Measurements from ENCODE around the gene PAFAH1B1.
"Not testable (repeated sequence)": the region's sequence is repeated elsewhere in the genome, so short reads cannot be mapped to it uniquely, and the experiment has no call there.

Gene PAFAH1B1

DNA sequence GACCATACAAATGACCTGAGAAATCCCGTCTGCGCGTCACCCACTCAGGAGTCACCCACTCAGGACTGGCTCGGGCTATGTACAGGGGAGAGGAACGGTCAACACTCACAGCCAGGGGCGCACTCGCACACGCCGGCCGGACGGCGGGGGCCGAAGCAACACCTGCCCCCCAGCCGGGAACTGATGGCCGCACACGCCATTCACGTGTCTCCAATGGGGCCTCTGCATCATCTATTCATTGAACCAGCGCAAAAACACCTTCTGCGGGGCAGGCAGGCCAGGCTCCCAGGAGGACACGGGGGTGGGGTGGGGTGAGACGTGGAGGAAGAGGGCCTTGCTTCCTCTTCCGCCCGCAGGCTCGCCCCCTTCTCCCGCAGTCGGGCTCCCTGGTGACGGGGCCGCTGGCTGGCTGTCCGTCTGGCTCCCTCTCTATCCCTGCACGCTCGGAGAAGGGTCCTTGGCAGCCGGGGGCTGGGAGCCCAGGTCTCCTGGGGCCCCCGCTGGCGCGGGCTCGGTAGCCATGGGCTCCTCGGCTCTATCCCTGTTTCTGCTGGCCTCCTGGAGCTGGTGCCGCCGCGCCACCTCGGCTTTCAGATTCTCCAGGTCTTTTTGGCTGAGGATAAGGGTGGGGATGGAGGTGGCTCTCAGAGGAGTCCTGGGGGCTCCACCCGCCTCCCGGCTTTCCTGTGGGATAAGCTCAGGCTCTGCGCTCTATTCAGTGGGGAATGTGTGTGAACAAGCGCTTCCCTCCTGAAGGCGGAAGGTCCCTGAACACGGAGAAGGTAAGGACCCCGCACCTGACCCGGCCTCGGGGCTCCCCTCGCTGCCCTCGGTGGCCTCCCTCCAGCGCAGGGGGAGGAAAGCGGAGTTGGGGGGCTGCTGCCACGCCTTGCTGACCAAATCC lies 97.0 kb downstream of the PAFAH1B1 start:
- no peak for DNase-seq (ENCODE audit: low spot score)

GRCh38 chr17:2691069-2691871 lies 97.8 kb downstream of the PAFAH1B1 start:
- no peak for DNase-seq (ENCODE audit: low spot score)

DNA sequence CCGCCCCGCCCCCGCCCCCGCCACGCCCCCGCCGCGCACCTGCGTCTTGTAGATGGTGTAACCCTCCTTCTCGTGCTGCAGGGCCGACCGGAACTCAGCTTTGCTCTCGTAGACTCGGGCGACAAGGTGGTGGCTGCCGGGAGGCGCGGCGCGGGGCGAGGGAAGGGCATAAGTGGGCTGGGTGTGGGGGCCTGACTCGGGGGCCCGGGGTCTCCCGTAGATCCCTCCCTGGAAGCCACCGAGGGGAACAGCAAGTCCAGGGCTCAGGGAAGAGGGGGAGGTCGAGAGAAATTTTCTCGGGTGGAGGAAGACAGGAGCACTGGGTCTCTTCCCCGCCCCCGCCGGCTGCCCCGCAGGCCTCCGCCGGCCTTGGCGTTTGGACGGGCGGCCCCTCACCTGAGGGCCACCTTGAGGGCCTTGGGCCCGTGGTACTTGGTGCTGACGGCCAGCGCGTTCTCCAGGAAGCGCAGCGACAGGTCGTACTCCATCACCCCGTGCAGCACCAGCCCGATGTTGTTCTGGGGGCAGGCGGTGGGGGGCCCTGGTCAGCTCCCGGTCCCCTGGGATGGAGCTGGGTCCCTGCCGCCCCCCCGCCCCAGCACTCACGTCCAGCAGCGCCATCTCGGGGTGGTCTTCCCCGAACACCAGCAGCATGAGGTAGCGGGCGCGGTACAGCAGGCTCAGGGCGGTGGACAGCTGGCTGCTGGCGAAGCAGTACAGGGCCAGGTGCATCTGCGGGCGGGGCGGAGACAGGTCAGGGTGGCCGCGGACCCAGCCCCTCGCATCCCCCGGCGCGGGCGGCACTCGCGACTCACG lies 98.7 kb downstream of the PAFAH1B1 start:
- DNase-seq (ENCODE audit: low spot score) = no peak

DNA sequence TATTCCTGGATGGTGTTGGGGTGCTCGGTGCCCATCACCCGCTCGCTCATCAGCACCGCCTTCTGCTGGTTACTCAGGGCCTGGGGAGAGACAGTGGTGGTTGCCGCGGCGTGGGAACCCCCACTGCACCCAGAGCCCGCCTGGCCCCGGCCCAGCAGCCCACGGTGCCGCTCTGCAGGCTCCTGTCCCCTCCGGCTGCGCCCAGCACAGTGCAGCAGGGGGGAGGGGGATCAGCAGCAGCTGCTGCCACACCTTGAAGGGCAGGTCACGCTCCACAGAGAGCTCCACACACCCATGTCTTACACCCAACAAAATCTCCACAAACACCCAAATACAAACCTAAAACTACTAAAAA lies 99.3 kb downstream of the PAFAH1B1 start:
- no peak for DNase-seq (ENCODE audit: low spot score)

DNA sequence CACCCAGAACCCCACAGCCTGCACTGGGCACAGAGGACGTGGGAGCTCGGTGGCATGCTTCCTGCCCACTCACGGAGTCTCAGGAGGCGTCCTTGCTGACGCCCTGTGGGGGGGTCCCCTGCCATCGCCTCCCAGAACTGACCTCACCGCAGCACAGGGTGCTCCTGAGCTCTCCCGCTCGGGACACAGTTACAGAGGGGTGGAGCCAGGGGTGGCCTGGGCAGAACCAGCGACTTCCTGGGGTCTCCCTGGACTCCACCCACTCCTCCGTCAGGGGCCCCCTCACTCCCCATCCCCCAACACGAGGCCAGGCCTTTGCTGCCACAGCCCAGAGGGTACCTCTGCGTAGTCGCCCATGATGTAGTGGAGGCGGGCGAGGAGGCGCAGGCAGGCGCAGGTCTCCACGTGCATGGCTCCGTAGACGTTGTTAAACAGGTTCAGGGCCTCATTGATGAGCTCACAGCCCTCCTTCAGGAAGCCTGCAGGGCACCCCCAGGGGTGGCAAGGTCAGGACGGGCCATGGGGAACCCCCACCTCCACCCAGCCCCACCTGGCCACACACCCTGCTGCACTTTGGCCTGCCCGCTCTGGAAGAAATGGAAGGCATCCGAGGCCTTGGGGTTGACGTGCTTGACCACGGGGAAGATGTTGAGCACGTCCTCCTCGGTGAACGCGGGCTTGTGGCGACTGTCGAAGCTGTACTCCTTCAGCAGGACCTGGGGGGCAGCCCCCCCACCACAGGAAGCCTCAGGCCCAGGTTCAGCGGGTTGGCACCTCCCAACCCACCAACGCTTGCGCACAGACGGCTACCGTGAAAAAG lies 100.3 kb downstream of the PAFAH1B1 start:
- DNase-seq (ENCODE audit: low spot score) = no peak

DNA sequence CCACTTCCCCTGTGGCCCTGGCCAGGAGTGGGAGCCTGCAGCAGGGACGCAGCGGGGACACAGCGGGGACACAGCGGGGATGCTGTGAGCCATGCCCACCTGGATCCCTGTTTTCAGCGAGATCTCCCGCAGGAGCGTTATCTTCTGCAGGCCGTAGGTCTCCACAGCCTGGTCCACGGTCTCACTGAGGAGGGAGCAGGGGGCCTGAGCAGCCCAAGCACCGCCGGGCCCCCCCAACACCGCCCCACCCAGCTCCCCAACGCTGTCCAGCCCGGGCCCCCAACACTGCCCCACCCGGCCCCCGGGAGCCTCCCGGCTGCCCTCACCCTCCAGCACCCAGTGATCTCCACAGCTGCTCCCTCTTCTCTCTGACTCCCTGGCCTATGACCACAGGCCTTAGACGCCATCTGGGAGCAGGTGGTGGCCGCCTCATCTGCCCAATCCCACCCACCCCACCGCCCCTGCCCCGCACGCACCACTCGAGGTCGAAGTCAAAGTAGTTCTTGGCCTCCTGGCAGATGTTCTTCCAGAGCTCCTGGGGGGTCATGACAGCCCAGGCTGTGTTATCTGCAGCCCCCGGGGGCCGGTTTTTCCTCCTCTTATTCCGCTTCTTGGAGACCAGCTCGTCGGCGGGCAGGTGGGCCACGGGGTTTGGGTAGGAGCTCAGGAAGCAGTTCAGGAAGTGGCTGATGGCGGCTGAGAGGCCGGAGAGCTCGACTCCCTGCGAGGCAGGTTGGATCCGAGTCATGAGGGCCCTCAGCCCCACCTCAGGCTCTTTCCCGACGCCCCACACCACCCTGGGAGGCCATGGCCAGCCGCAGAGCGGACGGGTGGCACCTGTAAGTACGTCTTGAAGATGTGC lies 101.2 kb downstream of the PAFAH1B1 start:
- no peak for DNase-seq (ENCODE audit: low spot score)

DNA sequence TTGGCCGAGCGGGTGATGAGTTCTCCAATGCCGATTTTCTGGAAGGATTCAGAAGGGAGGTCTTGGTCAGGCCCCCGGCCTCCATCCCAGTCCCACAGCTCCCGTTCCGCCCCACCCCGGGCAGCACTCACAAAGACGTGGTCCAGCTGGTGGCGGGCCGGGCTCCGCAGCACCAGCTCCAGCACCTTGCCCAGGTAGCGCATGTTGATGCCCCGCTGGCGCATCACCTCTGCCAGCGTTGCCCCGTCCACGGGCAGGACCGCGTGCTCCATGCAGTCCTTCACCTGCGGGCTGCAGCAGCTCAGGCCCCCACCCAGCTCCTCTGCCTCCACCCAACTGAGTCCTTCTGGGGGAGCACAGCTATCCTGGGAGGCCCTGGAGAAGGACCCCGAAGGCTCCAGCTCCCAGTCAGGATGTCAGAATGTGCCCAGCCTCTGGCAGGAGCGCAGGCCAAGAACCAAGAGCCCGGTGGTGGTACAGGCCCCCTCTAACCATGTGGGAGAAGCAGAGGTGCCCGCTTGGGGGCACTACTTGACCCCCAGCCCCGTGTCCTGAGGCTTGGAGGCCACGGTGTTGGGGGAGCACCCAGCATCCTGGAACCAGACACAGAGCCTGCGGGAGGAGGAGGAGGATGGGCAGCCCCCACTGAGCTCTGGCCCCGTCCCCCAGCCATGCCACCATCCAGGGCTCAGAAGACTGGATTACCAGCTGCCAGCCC lies 101.9 kb downstream of the PAFAH1B1 start:
- DNase-seq (ENCODE audit: low spot score) = no peak

- no peak for DNase-seq (ENCODE audit: low spot score)
Observed at GRCh38 chr17:2695961-2696760, 102.7 kb downstream of the PAFAH1B1 start.

- DNase-seq (ENCODE audit: low spot score) = no peak
Observed at GRCh38 chr17:2697611-2698162, 104.2 kb downstream of the PAFAH1B1 start.

DNA sequence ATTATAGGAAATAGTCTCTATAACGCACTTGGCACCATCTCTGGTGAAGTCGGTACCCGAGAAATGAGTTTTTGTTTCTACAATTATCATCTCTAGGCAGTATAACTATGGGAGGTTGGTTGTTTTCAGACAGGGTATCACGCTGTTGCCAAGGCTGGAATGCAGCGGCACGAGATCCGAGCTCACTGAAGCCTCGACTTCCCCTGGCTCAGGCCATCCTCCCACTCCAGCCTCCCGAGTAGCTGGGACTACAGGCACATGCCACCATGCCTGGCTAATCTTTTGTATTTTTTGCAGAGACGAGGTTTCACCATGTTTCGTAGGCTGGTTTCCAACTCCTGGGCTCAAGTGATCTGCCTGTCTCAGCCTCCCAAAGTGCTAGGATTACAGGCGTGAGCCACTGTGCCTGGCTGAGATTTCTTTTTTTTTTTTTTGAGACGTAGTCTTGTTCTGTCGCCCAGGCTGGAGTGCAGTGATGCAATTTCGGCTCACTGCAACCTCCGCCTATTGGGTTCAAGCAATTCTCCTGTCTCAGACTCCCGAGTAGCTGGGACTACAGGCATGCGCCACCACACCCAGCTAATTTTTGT lies 105.9 kb downstream of the PAFAH1B1 start:
- not testable (repeated sequence) for DNase-seq (ENCODE audit: low spot score)

GRCh38 chr17:2700030-2700490 lies 106.6 kb downstream of the PAFAH1B1 start:
- no peak for DNase-seq (ENCODE audit: low spot score)

DNA sequence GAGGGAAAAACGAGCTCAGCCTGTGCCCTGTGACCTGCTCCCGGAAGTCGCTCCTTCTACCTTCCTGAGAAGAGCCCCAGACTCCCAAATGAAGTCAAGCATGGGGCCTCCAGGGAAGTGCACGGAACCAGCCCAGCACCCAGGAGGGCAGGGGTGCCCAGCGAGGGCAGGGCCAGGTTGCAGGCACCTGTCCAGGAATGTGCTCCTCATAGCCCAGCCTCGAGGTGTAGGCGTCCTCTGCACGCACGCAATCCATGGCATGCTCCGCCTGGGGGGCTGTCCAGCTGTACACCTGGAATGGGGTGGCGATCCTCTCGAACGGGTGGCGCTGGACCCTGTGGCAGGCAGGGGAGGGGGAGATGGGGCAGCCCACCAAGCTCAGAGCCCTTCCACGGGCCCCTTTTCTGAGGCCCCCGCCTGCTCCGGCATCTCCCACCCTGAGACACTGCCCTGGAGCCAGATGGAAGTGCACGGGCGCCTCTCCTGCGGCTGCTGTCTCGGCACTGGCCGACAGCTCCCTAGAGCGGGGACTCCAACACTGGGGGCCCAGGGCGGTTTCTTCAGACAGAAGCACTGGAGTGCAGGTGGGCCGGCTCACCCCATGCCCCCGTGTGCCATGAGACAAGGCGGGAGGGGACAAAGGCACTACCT lies 107.2 kb downstream of the PAFAH1B1 start:
- DNase-seq (ENCODE audit: low spot score) = no peak

GRCh38 chr17:2701161-2701995 lies 107.9 kb downstream of the PAFAH1B1 start:
- DNase-seq (ENCODE audit: low spot score) = no peak

DNA sequence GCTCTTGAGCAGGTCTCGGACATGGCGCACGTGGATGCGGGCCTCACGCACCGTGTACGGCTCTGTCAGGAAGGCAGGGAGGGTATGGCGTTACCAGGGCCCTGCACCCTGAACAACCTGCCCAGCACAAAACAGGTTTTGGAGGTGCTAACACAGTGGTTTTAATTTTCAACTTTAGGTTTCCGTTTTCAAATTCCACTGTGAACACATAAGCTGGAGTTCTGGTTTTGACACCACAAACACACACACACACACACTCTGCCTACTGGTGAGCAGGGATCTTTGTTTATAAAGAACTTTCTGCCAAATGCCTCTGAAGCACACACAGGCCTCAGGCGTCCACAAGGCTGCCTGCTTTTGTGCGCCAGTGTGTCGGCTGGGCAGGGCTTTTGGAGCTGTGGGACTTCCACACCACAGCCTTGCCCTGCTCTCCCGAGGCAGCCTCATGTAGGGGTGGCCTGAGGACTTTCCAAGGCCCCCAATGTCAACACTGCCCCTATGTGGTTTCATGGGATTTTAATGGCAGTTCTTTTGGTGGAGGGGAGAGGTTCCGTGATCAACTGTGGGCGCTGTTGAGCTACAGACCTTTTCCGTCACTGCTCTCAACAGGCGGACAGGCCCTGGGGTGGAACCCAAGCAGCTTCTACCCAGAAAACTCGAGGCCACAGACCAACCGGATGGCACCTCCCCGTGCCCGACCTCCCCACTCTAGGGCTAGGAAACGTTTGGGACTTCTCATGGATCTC lies 108.7 kb downstream of the PAFAH1B1 start:
- no peak for DNase-seq (ENCODE audit: low spot score)

DNA sequence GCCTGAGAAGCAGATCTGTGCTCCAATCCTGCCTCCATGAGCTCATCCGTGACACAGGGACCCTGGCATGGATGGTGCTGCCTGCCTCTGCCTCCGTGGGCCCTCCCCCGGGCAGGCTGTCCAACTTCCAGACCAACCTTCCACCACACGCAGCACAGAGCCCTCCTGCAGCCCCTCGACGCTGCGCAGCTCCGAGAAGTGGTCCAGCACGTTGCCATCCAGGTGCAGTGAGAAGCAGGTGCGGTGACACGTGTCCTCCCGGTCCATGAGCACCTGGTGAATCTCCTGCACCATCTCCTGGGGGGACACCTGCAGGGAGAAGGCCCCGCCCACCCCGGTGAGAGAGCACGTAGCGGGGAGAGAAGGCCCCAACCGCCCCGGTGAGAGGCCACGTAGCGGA lies 109.7 kb downstream of the PAFAH1B1 start:
- no peak for DNase-seq (ENCODE audit: low spot score)

GRCh38 chr17:2703606-2704005 lies 110.2 kb downstream of the PAFAH1B1 start:
- DNase-seq (ENCODE audit: low spot score) = no peak
